HFFc6 (cell line): ENCODE data around the gene TMEM236. TPM values are rescaled to one million over a fixed set of nuclear protein-coding genes. Genes with fewer than 3 reads are reported as not detected.

ENCODE experiments used
- DNase-seq: peaks from one replicate; pipeline ENCODE4 v3.0.0-alpha.2; 2018
- H3K27ac Mint-ChIP-seq: 2 replicates; pipeline ENCODE4 v1.8.0; 2020; ENCODE audit warnings: mild to moderate bottlenecking, mixed read lengths
- H3K27me3 Mint-ChIP-seq: 2 replicates; pipeline ENCODE4 v1.8.0; 2021; ENCODE audit warnings: mild to moderate bottlenecking, moderate library complexity, mixed read lengths; ENCODE audit not compliant: insufficient read depth
- H3K36me3 Mint-ChIP-seq: 2 replicates; pipeline ENCODE4 v1.8.0; 2021; ENCODE audit warnings: low read depth, mixed read lengths
- H3K4me1 Mint-ChIP-seq: 2 replicates; pipeline ENCODE4 v1.8.0; 2020; ENCODE audit warnings: low read depth, mixed read lengths
- H3K4me3 Mint-ChIP-seq: 2 replicates; pipeline ENCODE4 v1.8.0; 2020; ENCODE audit warnings: mild to moderate bottlenecking, moderate library complexity, mixed read lengths
- H3K9me3 Mint-ChIP-seq: 2 replicates; pipeline ENCODE4 v1.8.0; 2020; ENCODE audit warnings: mild to moderate bottlenecking, mixed read lengths
- CTCF ChIP-seq: fragments of 200-600 bp; sonication (generic); IDR thresholded peaks from 2 replicates; pipeline ENCODE4 v1.5.0; 2021; ENCODE audit warnings: antibody characterized with exemption, mild to moderate bottlenecking
- total RNA-seq, 6 experiments: library from RNA; stranded (reverse); fragmentation: NEBNext Ultra II Directional; extraction: Animal tissue kit (Norgen Biotek cat#: 25700); gene quantifications; 2 replicates in 1 of 6; 3 replicates in 5 of 6; pipeline ENCODE4 v1.2.3, GENCODE V29; 2021

Gene TMEM236
- total RNA-seq, 6 experiments from 2014 or later, result 0.07 to 0.20 (median 0.09) TPM

DNA sequence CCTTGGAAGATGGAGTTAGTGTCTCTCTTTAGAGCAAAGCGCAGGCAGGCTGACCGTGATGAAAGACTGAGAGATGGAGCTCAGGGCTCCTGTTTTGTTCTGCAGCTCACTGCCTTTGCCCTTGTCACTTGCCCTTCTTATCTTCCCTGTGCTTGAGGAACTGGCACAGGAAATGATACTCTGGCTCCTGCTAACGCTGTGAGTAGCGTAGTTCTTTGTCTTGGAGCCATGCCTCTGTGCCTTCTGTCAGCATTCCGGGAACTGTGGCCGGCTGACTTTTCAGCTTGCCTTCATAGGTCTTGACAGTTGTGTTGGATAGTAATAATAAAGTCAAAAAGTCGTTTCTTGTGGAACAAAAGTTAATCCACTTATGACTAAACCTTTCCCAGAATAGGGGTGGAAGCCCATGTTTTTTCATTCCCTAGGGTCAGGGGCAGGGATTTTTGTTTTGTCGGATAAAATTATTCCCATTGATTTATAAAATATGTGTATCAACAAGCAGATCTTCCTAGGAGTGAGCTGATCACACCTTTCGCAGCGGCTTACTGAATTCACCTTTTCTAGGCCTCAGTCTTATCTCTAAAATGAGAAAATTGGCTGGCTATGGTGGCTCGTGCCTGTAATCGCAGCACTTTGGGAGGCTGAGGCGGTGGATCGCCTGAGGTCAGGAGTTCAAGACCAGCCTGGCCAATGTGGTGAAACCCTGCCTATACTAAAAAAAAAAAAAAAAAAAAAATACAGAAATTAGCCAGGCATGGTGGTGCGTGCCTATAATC is 16.6 kb upstream of the TMEM236 start:
- Mint-ChIP-seq H3K4me3 (no peak overlapping the region), H3K4me1 (peaks cover 9% of the 10 kb centered on the region), H3K27ac (no peak overlapping the region), H3K27me3 (no peaks in the 10 kb centered on the region; the same call in 1 of the 2 replicates), H3K9me3 (no peaks in the 10 kb centered on the region), H3K36me3 (no peaks in the 10 kb centered on the region)
- TF ChIP-seq CTCF, result no peak
- DNase-seq, result no peak

GRCh38 chr10:17736223-17736622 is 15.8 kb upstream of the TMEM236 start:
- H3K27me3 Mint-ChIP-seq, result no peaks in the 10 kb centered on the region; the same call in 1 of the 2 replicates
- no peak overlapping the region for H3K27ac Mint-ChIP-seq
- no peaks in the 10 kb centered on the region for H3K9me3 Mint-ChIP-seq

DNA sequence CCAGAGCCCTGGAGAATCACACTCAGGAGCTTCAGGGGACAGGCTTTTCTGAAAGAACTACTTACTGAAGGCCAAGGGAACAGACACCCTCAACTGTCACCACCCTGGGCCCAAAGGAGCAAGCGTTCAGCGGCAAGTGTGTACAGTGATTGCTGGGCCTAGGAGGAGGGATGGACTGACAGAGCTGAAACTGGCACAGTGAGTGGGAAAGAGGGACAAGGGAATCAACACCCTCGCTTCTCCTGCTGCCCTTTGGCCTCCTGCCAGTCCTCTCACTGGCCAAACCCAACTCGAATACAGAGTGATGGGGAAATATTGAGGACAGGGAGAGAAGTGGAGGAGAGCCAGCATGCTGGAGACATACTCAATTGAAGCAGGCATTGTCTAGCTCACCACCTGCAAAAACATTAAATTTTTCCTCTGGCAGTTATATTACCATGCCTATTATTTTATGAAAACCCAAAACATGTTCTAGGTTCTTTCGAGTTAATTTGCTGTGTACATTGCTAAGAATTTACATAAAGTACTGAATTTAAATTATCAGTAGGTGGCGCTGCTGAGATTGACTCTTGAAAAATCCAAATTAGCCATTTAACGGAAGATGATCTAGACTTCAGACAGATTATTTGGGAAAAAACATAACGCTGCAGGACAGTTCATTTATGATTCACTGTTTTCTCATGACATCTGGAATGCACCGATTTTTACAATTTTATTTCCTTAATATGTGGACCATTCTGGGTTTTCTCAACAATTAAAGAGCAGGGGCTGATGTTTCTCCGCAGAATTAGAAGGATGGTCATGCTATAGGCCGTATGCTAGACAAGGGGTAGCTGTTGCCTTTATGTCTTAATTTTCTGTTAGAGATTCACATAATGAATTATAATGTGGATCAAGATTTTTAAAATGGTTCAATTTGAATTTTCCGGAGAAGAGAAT is 14.7 kb upstream of the TMEM236 start:
- no peaks in the 10 kb centered on the region for H3K36me3 Mint-ChIP-seq
- H3K27me3 Mint-ChIP-seq, result no peaks in the 10 kb centered on the region; the same call in 1 of the 2 replicates
- peak; percentile 86 for TF ChIP-seq CTCF
- H3K4me1 Mint-ChIP-seq, result peaks cover 9% of the 10 kb centered on the region
- DNase-seq, result peak; percentile 47
- H3K9me3 Mint-ChIP-seq, result no peaks in the 10 kb centered on the region
- no peak overlapping the region for H3K27ac Mint-ChIP-seq
- H3K4me3 Mint-ChIP-seq, result no peak overlapping the region

More at GRCh38 chr10:17736223-17736622, 15.8 kb upstream of the TMEM236 start:
- DNase-seq, result no peak
- no peak overlapping the region for H3K4me3 Mint-ChIP-seq
- peak; percentile 48 for TF ChIP-seq CTCF
- H3K36me3 Mint-ChIP-seq, result no peaks in the 10 kb centered on the region
- H3K4me1 Mint-ChIP-seq, result peaks cover 9% of the 10 kb centered on the region

- no peaks in the 10 kb centered on the region for H3K9me3 Mint-ChIP-seq
- H3K27me3 Mint-ChIP-seq, result no peaks in the 10 kb centered on the region; the same call in 1 of the 2 replicates
- no peak overlapping the region for H3K4me3 Mint-ChIP-seq
- TF ChIP-seq CTCF, result no peak
- peaks cover 17% of the 10 kb centered on the region for H3K4me1 Mint-ChIP-seq
- H3K27ac Mint-ChIP-seq, result no peak overlapping the region
- no peak for DNase-seq
- no peaks in the 10 kb centered on the region for H3K36me3 Mint-ChIP-seq
Measured at GRCh38 chr10:17740668-17741067, 11.3 kb upstream of the TMEM236 start.

- Mint-ChIP-seq H3K4me3 (peak overlapping the region; percentile 39; the same call in 1 of the 2 replicates), H3K9me3 (no peaks in the 10 kb centered on the region), H3K4me1 (peaks cover 13% of the 10 kb centered on the region), H3K36me3 (no peaks in the 10 kb centered on the region), H3K27me3 (no peaks in the 10 kb centered on the region; the same call in 1 of the 2 replicates), H3K27ac (no peak overlapping the region; the same call in 1 of the 2 replicates)
- peak; percentile 56 for DNase-seq
- peak; percentile 95 for TF ChIP-seq CTCF
Measured at GRCh38 chr10:17742918-17743317, 9.1 kb upstream of the TMEM236 start.
